ENCODE data around the gene TMEM91.
"Not testable (repeated sequence)": the region's sequence is repeated elsewhere in the genome, so short reads cannot be mapped to it uniquely, and the experiment has no call there.

Gene TMEM91

DNA sequence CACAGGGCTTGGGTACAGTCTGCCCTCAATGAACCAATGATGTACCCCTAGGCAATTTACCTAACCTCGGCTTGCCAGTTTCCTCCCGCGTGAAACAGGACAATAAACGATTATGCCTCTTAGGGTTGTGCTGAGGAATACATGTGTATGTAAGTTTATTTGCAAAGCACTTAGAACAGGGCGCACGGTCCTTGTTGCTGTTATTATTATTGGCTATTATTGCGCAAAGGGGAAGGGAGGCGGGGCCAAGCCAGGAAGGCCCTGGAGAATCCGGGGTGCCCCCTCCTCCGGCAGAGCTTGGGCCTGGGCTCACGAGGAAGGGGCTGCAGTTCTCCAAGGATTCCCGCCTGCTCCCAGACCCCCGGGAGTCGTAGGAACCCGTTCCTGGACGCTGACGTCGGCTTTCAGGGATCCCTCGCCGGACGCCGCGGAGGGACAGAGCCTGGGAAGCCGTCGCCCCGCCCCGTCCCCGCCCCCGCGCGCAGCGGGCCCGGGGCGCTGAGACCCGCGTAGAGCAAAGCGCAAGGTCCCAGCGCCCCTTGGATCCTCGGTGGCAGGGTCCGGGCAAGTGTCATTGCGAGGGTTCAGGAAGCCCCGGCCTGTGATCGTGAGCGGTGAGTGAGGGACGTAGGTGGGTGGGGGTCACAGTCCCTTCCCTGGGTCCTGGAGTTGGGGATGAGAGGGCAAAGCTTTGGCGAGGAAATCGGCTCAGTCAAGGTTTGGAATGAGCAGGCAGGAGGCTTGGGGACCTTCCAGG lies at the start of gene TMEM91:
Gene TMEM91 (plus strand): TSS at position 293 of the 757 bp plus-strand sequence. CDS start 1,777 bp downstream, outside the sequence.
- peak in 1 of 2 experiments; percentile 3 for DNase-seq

DNA sequence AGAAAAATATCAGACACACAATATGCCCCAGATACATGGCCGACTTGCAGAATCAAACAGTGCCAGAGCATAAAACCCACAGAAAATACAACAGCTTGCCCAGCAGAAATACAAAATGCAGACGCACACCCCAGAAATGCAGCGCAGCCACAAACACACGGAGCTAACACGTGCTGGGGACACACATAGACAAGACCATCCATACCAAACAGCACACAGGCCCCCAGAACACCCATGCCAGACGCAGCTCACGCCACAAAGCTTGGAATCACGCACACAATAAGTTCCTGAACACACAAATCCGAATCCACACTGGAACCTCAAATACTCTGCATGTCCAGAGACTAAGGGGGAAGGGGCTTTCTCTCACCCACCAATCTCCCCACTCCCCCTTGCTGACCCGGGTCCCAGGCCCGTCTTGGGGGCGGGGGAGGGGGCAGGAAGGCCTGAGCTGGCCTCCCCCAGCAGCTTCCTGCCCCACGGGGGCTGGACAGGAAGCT lies 49.2 kb upstream of the TMEM91 start:
- peak; percentile 66 to 78 for DNase-seq

DNA sequence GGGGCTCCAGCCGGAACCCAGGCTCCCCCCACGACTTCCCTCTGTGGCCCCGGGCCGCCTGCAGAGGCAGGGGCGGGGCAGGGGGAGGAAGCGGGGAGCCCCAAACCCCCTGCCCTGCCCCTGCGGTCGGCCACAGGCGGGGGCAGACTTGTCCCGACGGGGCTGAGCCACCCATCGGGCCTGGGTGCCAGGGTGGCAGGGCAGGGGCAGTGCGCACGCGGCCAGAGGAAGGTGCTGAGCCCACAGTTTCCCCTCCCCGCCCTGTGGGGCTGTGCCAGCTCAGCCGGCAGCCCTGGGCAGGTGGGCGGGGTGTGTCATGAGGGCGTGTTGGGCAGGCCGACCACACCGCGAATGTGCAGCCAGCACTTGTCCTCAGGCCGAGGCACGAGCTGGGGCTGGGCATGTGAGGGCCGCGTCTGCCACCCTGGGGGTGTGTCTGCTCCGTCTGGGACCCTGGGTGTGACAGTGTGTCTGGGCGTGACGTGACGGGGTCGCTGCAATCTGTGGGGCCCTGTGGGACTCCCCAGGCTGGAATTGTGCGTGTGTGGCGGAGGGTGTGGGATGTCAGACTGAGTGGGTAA lies 48.7 kb upstream of the TMEM91 start:
- peak; percentile 66 to 82 for DNase-seq

DNA sequence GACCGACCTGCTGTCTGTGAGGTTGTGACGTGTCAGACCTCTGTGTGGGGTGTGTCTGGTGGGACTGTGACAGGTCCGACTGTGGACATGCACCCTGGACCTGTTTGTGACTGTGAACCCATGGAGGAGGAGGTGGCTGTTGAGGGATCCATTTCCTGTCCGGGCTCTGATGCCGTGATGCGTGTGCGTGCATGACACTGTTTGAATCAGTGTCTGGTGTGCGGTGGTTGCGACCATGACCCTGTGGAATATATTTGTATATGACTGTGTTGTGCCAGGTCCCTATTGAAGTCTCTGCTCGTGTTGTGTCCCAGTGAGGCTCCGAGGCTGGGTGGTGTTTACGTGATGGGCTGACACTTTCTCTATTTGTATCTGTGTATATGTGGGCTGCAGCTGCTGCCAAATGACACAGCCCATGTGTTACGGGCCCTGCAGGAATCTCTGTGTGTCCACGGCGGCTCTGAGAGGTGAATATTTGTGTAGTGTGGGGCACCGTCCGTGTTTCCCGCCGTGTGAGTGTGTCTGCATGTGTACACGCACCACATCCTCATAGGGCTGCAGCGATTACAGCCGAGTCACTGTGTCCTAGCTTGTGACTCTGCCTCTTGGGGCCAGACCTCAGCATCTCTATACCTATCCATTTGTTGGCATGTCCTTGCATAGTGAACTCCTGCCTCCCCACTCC lies 48.0 kb upstream of the TMEM91 start:
- no peak for DNase-seq

- DNase-seq, result peak; percentile 54 to 62
Measured at GRCh38 chr19:41328842-41329225, 47.5 kb upstream of the TMEM91 start.

GRCh38 chr19:41330481-41330880 lies 45.9 kb upstream of the TMEM91 start:
- DNase-seq, result no peak

DNA sequence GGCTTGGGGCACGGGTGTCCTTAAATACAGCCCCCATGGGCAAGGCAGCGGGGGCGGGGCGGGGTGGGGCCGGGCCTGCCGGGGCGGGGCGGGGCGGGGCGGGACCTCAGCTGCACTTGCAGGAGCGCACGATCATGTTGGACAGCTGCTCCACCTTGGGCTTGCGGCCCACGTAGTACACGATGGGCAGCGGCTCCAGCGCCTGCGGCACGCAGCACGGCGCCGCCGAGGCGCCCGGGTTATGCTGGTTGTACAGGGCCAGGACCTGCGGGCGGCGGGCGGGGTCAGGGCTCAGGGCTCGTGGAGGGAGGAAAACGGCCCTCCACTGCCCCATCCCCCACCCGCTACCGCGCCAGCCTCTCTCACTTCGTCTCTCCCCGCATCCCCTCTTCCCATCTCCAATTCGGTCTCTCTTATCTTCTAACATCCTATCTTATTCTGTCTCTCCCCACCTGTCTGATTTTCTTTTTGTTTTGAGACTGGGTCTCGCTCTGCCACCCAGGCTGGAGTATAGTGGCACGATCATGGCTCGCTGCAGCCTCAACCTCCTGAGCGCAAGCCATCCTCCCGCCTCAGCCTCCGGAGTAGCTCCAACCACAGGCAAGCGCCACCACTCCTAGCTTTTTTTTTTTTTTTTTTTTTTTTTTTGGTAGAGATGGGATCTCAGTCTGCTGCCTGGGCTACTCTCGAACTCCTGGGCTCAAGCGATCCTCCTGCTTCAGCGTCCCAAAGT lies 45.2 kb upstream of the TMEM91 start:
- DNase-seq, result no peak

GRCh38 chr19:41332000-41332399 lies 44.3 kb upstream of the TMEM91 start:
- DNase-seq, result no peak

DNA sequence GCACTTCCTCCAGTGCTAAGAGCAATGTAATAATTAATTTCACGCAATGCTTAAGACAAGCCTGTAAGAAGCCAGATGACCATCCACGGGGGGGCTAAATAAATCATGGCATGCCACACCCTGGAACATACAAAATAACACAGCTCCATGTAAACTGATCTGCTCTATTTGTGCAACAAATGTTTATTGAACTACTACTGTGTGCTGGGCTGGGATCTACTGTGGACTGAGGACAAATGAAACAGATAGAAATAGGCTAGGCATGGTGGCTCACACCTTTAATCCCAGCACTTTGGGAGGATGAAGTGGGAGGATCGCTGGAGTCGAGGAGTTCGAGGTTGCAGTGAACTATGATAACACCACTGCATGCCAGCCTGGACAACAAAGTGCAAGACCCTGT lies 43.9 kb upstream of the TMEM91 start:
- no peak for DNase-seq

GRCh38 chr19:41334793-41335192 lies 41.5 kb upstream of the TMEM91 start:
- DNase-seq, result peak; percentile 31 to 43

DNA sequence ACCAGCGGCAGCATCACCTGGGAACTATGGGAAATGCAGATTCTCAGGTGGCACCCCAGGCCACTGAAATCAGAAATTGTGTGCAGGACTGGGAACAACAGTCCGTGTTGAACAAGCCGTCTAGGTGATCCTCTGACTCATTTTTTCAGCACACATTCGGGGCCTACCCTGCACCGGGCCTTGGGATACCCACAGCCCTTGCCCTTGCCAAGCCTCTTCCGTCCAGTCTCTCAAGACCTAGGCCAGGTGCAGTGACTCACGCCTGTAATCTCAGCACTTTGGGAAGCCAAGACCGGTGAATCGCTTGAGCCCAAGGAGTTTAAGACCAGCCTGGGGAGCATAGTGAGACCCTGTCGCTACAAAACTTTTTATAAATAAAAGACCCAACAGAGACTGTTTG lies 40.9 kb upstream of the TMEM91 start:
- no peak for DNase-seq

DNA sequence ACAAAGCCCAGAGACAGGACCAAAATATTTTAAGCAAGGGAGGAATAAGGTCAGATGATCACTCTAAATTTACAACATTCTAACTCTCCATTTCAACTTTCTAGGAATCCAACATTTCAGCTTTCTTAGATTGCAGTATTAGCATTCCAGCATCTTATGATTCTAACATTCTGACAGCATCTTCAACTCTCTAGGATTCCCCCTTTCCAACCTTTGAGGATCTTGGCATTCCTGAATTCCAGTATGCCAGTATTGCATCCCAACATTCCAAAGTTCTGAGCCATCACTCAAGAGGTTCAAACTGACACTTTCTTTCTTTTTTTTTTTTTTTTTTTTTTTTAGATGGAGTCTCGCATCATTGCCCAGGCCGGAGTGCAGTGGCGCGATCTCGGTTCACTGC lies 36.4 kb upstream of the TMEM91 start:
- DNase-seq, result no peak

DNA sequence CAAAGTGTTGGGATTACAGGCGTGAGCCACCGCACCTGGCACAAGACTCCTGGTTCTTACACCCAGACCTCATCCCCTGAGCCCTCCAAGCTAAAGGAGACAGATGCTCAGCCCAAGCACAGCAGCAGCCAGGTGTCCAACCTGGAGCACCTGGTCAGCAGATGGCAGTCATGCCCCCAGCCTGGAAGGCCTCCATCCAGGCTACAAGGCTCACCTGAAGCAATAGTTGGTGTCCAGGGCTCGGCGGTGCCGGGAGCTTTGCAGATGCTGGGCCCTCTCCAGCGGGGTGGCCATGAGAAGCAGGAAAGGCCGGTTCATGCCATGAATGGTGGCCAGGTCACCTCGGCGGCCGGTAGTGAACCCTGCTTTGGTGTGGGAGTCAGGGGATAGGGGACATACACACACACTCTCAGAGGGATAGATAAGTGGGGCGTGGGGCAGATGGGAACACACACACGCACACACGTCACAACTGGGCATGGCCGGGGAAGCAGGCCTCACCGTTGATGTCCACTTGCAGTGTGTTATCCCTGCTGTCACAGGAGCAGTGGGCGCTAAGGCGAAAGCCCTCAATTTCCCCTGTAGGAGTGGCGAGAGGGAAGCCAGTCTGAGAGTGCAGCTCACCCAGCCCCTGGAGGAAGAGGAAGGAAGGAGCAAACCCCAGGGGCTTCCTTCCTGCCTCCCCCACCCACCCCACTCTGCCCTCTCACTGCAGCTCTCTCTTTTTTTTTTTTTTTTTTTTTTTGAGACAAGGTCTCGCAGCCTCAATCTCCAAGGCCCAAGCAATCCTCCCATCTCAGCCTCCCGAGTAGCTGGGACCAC lies 34.5 kb upstream of the TMEM91 start:
- peak; percentile 66 to 72 for DNase-seq

DNA sequence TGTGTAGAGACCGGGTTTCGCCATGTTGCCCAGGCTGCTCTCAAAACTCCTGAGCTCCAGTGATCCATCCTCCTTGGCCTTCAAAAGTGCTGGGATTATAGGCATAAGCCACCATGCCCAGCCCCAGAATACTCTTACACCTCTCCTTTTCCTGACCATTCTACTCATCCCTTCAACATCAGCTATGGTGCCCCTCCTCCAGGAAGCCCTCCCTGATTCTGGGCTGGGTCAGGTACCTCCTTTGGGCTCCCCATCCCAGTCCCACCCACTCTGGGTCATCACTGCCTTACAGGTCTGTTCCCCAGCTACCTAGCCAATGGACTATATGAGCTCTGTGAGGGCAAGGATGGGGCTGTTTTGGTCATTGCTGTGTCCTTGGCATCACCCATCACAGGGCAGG lies 32.2 kb upstream of the TMEM91 start:
- no peak for DNase-seq

DNA sequence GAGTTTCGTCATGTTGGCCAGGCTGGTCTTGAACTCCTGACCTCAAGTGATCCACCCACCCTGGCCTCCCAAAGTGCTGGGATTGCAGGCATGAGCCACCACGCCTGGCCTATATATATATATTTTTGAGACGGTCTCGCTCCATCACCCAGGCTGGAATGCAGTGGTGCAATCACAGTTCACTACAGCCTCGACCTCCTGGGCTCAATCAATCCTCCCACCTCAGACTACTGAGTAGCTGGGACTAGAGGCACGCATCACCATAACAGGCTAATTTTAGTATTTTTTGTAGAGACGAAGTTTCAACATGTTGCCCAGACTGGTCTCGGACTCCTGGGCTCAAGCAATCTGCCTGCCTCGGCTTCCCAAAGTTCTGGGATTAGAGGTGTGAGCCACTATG lies 29.4 kb upstream of the TMEM91 start:
- not testable (repeated sequence) for DNase-seq

DNA sequence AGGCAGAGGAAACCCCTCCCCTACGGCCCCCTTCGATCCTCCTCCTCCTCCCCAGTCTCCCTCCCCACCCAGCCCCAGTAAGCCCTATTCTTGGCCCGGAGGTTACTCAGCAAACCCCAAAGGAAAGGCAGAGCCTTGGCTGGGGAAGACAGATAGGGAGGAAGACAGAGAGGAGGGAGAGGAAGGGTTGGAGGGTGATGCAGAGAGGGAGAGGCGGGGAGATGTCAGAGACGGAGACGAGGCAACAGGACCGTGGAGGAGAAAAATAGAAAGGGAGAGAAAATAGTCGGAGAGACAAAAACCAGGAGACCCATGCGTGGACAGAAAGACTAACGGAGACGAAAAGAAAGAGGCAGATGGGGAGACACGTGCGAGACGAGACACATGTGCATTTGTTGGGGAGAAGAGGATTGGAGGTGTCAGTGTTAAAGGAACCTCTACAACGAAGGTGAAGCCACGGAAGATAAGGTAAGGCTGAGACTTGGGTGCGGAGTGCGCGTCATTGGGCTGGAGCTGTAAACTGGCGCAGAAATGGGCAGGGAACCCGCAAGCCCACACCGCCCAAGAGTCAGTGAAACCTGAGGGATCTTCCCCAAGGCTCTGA lies 25.5 kb upstream of the TMEM91 start:
- DNase-seq, result peak; percentile 64 to 72

- peak; percentile 71 to 78 for DNase-seq
Measured at GRCh38 chr19:41351339-41352245, 24.7 kb upstream of the TMEM91 start.

DNA sequence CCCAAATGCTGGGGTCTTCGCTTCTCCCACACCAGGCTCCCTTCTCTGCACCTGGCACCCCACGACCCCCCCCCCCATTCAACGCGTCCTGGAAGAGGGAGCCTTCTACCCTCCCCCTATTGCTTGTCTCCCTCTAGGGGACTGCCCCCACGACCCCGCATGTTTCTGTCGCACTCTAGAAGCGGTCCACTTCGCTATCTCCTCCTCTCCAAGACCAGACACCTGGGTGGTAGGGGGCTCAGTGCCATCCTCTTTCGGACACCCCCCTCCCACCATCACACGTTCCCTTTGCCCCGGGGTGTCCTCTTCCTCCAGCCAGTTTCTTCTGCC lies 24.1 kb upstream of the TMEM91 start:
- peak; percentile 56 to 60 for DNase-seq

DNA sequence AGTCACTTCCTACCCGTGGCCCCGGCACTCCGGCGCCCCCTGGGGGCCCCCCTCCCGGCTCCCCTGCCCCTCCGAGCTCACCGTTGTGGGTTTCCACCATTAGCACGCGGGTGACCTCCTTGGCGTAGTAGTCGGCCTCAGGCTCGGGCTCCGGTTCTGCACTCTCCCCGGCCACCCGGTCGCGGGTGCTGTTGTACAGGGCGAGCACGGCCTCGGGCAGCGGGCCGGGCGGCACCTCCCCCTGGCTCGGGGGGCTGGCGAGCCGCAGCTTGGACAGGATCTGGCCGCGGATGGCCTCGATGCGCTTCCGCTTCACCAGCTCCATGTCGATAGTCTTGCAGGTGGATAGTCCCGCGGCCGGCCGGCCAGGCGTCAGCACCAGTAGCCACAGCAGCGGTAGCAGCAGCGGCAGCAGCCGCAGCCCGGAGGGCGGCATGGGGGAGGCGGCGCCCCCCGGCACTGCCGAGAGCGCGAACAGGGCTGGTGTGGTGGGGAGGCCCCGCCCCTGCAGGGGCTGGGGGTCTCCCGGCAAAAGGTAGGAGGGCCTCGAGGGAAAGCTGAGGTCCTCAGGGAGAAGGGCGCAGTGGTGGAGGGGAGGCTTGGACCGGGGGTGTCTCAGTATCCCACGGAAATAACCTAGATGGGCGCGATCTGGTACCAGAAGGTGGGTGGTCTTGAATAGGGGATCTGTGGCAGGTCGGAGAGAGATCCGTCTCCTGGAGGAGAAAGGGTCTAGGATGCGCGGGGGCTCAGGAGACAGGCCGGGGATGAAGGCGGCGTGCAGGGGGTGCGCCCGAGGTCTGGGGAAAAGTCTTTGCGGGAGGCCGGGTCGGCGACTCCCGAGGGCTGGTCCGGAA lies 23.5 kb upstream of the TMEM91 start:
- no peak for DNase-seq

Data from Kasumi-1 (cell line).